ENCODE results near the gene MIEF2.
"Not testable (repeated sequence)": the region's sequence is repeated elsewhere in the genome, so short reads cannot be mapped to it uniquely, and the experiment has no call there.

The MIEF2 gene

GRCh38 chr17:18291718-18292540 lies 31.5 kb downstream of the MIEF2 start:
- DNase-seq (ENCODE audit: low spot score) = no peak

GRCh38 chr17:18298061-18298460 lies 37.6 kb downstream of the MIEF2 start:
- DNase-seq (ENCODE audit: low spot score) = not testable (repeated sequence)

DNA sequence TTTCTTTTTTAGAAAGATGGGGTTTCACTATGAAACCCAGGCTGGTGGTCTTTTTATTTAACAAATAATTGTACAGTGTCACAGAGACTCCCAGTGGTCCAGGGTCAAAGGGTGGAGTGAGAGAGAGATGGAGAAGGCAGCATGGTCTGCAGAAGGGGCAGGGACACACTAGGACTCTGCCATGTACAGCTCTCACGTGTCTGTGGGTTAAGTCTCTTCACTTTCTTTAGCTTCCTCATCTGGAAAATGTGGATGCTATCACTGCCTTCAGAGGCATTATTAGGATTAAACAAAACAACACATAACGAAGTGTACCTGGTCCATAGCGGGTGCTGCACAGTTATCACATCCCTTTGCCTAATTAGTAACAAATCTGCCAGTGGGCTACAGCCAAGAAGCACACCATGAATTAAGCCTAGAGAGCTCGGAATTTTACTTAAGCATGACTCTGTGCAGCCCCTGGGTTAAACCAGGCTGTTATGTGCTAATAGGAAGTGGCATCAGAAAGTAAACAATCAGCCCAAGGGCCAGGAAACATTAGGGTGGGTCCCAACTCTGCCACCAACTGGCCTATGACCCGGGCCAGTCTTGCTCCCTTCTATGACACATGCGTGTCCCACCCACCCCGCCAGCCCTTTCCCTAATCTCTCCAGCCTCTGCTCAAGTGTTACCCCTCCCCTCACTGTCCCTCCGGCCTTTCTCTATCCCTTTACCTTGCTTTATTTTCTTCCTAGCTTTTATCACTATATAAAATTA lies 40.4 kb downstream of the MIEF2 start:
- no peak for DNase-seq (ENCODE audit: low spot score)

DNA sequence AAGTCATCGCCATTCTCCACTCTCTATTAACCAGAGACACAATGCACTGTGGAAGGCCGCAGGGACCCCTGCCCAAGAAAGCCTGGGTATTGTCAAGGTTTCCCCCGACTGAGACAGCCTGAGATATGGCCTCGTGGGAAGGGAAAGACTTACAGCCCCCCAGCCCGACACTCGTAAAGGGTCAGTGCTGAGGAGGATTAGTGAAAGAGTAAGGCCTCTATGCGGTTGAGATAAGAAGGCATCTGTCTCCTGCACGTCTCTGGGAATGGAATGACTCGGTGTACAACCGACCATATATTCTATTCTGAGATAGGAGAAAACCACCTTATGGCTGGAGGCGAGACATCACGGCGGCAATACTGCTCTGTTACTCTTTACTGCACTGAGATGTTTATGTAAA lies 42.7 kb downstream of the MIEF2 start:
- not testable (repeated sequence) for DNase-seq (ENCODE audit: low spot score)

DNA sequence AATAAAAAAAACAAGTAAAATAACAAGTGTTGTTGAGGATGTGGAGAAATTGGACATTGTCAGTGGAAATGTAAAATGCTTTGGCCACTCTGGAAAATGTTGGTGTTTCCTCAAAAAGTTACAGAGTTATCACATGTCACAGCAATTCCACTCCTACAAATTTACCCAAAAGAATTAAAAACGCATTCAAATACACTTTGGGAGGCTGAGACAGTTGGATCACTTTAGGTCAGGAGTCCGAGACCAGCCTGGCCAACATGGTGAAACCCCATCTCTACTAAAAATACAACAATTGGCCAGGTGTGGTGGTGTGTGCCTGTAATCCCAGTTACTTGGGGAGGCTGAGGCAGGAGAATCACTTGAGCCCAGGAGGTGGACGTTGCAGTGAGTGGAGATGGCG lies 48.7 kb downstream of the MIEF2 start:
- DNase-seq (ENCODE audit: low spot score) = no peak

- DNase-seq (ENCODE audit: low spot score) = no peak
Measured at GRCh38 chr17:18314059-18314730, 53.7 kb downstream of the MIEF2 start.

DNA sequence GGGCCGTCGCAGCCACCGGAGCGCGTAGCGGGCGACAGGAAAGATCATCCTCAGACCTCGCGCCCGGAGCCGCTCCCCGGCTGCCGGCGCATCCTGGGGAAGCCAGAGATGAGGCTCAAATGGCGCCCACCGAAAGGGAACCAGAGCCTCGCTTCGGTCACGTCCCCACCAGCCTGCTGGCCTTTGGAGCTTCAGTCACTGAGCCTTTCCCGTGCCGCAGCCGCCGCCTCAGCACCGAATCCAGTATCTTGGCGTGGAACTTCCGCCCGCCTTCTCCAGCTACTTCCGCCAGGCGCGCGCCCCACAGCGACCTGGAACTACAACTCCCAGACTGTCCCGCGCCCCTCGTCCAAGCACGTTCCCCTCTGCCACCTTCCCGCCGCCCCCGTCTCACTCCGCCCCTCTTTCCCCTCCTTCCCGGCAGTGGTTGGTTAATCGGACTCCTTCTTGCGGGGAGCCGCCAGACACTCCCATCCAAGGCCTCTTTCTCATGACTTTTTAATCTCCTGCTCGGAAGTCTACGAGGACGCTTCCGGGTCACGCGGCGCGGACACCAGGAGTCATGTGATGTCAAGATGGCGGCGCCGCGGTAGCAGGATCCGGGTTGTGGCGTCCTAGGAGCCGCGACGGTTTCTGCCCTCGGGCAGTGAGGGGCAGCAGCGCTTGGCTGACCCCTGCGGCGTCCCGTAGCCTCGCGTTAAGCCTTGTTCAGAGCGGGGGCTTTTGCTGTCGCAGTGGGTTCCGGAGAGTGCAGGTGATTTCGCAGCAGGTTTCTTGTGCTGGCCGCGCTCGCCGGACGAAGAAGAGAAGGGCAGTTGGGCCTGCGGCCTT lies 54.5 kb downstream of the MIEF2 start, which contains the start of the genes SMCR8 and TOP3A:
Gene SMCR8, plus strand, starts transcription at position 563 of the 831 bp plus-strand sequence. CDS start 497 bp downstream, outside the sequence.
Gene TOP3A, minus strand, starts transcription at position 264 of the 831 bp plus-strand sequence. Its CDS starts 216 bp downstream, at position 48.
- peak; percentile 97 for DNase-seq (ENCODE audit: low spot score)

- DNase-seq (ENCODE audit: low spot score) = peak; percentile 20
Measured at GRCh38 chr17:18315562-18315922, 55.1 kb downstream of the MIEF2 start.

- no peak for DNase-seq (ENCODE audit: low spot score)
Measured at GRCh38 chr17:18315961-18316360, 55.5 kb downstream of the MIEF2 start.

Data from CD4-positive, alpha-beta T cell treated with Interleukin-15 for 4 hours (primary cell).